HCT116 (cell line): ENCODE measurements around the gene NEK7. TPM values are rescaled to one million over a fixed set of nuclear protein-coding genes. Genes with fewer than 3 reads are reported as not detected.

Experiments used
- ATAC-seq: fragments of 200-7000 bp; cut with Tn5 transposase; 2 replicates; pipeline ENCODE4 v1.9.1; 2020; ENCODE audit warnings: mild to moderate bottlenecking, moderate library complexity
- BruUV-seq: library from RNA; stranded (reverse); fragments of 400-500 nt; replicated peaks from 2 replicates; lab custom pipeline; 2021; lab: Mats Ljungman, UMichigan
- CTCF ChIA-PET: fragments of 300-600 bp; sonication (Branson Sonifier 250); formaldehyde crosslinking; loops from one replicate; lab custom pipeline; 2021; ENCODE audit warnings: antibody characterized with exemption; lab: Charles Lee
- POLR2A ChIA-PET: fragments of 300-600, 350-600 bp; sonication (Branson Sonifier 250); formaldehyde crosslinking; loops from one replicate; lab custom pipeline; 2021; ENCODE audit warnings: antibody characterized with exemption; lab: Charles Lee
- RAD21 ChIA-PET, 2 experiments: fragments of 300-600 bp; sonication (Branson Sonifier 250); formaldehyde crosslinking; loops; one replicate each; lab custom pipeline; 2023; ENCODE audit warnings: low total read pairs in 2 of 2; ENCODE audit not compliant: uncharacterized antibody in 2 of 2, unreplicated experiment in 2 of 2, low non-redundant PET in 1 of 2; lab: Charles Lee
- DNase-seq: peaks from one replicate; pipeline ENCODE4 v3.0.0-alpha.2; 2010; ENCODE audit warnings: low read depth, low spot score
- H2AFZ ChIP-seq: fragments of 200-600 bp; shearing (Covaris generic), sonication (generic); 2 replicates; pipeline ENCODE4 v1.6.1; 2017; ENCODE audit warnings: low read depth, mixed run types, mixed read lengths, antibody characterized with exemption, low read length; ENCODE audit not compliant: poor library complexity, severe bottlenecking
- H3K27ac ChIP-seq: 2 replicates; pipeline ENCODE4 v1.5.1; 2012; ENCODE audit warnings: low read depth, low read length
- H3K27me3 ChIP-seq: fragments of 200-600 bp; sonication (generic); 2 replicates; pipeline ENCODE4 v1.6.1; 2016; ENCODE audit warnings: mixed run types, low read length, mixed read lengths; ENCODE audit not compliant: insufficient read depth
- H3K36me3 ChIP-seq, 2 experiments: fragments of 200-500 bp in 1 of 2; fragments of 200-600 bp in 1 of 2; sonication (Bioruptor generic) in 1 of 2; sonication (generic) in 1 of 2; 2 replicates each; pipeline versions ENCODE4 v1.5.1 to v1.6.1; 2014 to 2016; ENCODE audit warnings: low read length in 2 of 2, inconsistent platforms in 1 of 2, mixed read lengths in 1 of 2, mixed run types in 1 of 2; ENCODE audit not compliant: insufficient read depth in 2 of 2, control insufficient read depth in 1 of 2
- H3K4me1 ChIP-seq, 2 experiments: fragments of 200-600 bp in 1 of 2; sonication (generic) in 1 of 2; 2 replicates each; pipeline versions ENCODE4 v1.5.1 to v1.6.1; 2012 to 2017; ENCODE audit warnings: low read length in 2 of 2, inconsistent platforms in 1 of 2, mild to moderate bottlenecking in 1 of 2, mixed read lengths in 1 of 2, mixed run types in 1 of 2, moderate library complexity in 1 of 2; ENCODE audit not compliant: insufficient read depth in 2 of 2, control insufficient read depth in 1 of 2
- H3K4me2 ChIP-seq: fragments of 200-600 bp; sonication (generic); 2 replicates; pipeline ENCODE4 v1.6.1; 2017; ENCODE audit warnings: mixed run types, low read length, mixed read lengths
- H3K4me3 ChIP-seq, 2 experiments: fragments of 200-600 bp in 1 of 2; sonication (generic) in 1 of 2; replicated peaks in 1 of 2; 2 replicates each; pipeline ENCODE4 v1.5.1; 2011 to 2016; ENCODE audit warnings: low read length in 2 of 2, control low read depth in 1 of 2, low read depth in 1 of 2, mild to moderate bottlenecking in 1 of 2, mixed read lengths in 1 of 2, mixed run types in 1 of 2
- H3K79me2 ChIP-seq: fragments of 200-600 bp; sonication (generic); 2 replicates; pipeline ENCODE4 v1.6.1; 2017; ENCODE audit warnings: mild to moderate bottlenecking, mixed run types, low read length, moderate library complexity, mixed read lengths; ENCODE audit not compliant: insufficient read depth
- H3K9ac ChIP-seq: fragments of 200-600 bp; sonication (generic); 2 replicates; pipeline ENCODE4 v1.6.1; 2016; ENCODE audit warnings: low read length, mixed read lengths
- H3K9me2 ChIP-seq: fragments of 200-600 bp; sonication (generic), shearing (Covaris generic); 2 replicates; pipeline ENCODE4 v1.6.1; 2017; ENCODE audit warnings: mixed run types, mild to moderate bottlenecking, moderate library complexity; ENCODE audit not compliant: insufficient read depth
- H3K9me3 ChIP-seq, 2 experiments: fragments of 200-500 bp in 1 of 2; fragments of 200-600 bp in 1 of 2; sonication (Bioruptor generic) in 1 of 2; sonication (generic) in 1 of 2; 2 replicates each; pipeline ENCODE4 v1.6.1; 2014 to 2017; ENCODE audit warnings: low read length in 2 of 2, mixed read lengths in 2 of 2, inconsistent platforms in 1 of 2, low read depth in 1 of 2, mild to moderate bottlenecking in 1 of 2, mixed run types in 1 of 2, moderate library complexity in 1 of 2; ENCODE audit not compliant: control insufficient read depth in 1 of 2, insufficient read depth in 1 of 2
- H4K20me1 ChIP-seq: fragments of 200-600 bp; sonication (generic), shearing (Covaris generic); 2 replicates; pipeline ENCODE4 v1.6.1; 2017; ENCODE audit warnings: mixed run types, mild to moderate bottlenecking, moderate library complexity; ENCODE audit not compliant: insufficient read depth
- CEBPB ChIP-seq: IDR thresholded peaks from 2 replicates; pipeline ENCODE4 v1.6.1; 2012; ENCODE audit warnings: low read depth
- CTCF ChIP-seq, 3 experiments: fragments of 200-600 bp in 1 of 3; sonication (generic) in 1 of 3; IDR thresholded peaks in 2 of 3; conservative IDR thresholded peaks in 1 of 3; 2 replicates each; pipeline ENCODE4 v1.5.1; 2012 to 2017; ENCODE audit warnings: low read depth in 2 of 3, low read length in 2 of 3, antibody characterized with exemption in 1 of 3, borderline replicate concordance in 1 of 3, control low read depth in 1 of 3, mild to moderate bottlenecking in 1 of 3, mixed read lengths in 1 of 3, mixed run types in 1 of 3, moderate library complexity in 1 of 3; ENCODE audit not compliant: insufficient read depth in 1 of 3
- ELF1 ChIP-seq: IDR thresholded peaks from 2 replicates; pipeline ENCODE4 v1.6.1; 2012; ENCODE audit warnings: low read depth, borderline replicate concordance
- EZH2 ChIP-seq: fragments of 200-600 bp; sonication (generic); IDR thresholded peaks from 2 replicates; pipeline ENCODE4 v1.6.1; 2017; ENCODE audit warnings: antibody characterized with exemption, mixed run types
- EZH2phosphoT487 ChIP-seq: fragments of 200-600 bp; IDR thresholded peaks from 2 replicates; pipeline ENCODE4 v1.6.1; 2018; ENCODE audit warnings: antibody characterized with exemption, borderline replicate concordance
- FOSL1 ChIP-seq: IDR thresholded peaks from 2 replicates; pipeline ENCODE4 v1.6.1; 2012; ENCODE audit warnings: low read depth
- JUND ChIP-seq: IDR thresholded peaks from 2 replicates; pipeline ENCODE4 v1.6.1; 2012
- RAD21 ChIP-seq: IDR thresholded peaks from 2 replicates; pipeline ENCODE4 v1.6.1; 2012; ENCODE audit warnings: low read depth, mild to moderate bottlenecking
- SIN3A ChIP-seq: IDR thresholded peaks from 2 replicates; pipeline ENCODE4 v1.6.1; 2012; ENCODE audit warnings: low read depth
- TCF7L2 ChIP-seq: IDR thresholded peaks from 2 replicates; pipeline ENCODE4 v1.7.0; 2011; ENCODE audit warnings: borderline replicate concordance, inconsistent platforms; ENCODE audit not compliant: insufficient read depth, insufficient read length; ENCODE audit errors: extremely low read depth
- YY1 ChIP-seq: IDR thresholded peaks from 2 replicates; pipeline ENCODE4 v1.6.1; 2011; ENCODE audit warnings: low read length, low read depth, moderate library complexity, mild to moderate bottlenecking; ENCODE audit not compliant: insufficient replicate concordance; ENCODE audit errors: extremely low read depth
- ZFX ChIP-seq: fragments of 450-650 bp; IDR thresholded peaks from 2 replicates; pipeline ENCODE4 v1.6.1; 2017
- intact Hi-C: fragments of 100-400 bp; cut with micrococcal nuclease; formaldehyde crosslinking; loops from 2 replicates; pipeline ENCODE4 v1.10.0; 2022
- total RNA-seq: library from RNA; stranded (reverse); gene quantifications from one replicate; pipeline ENCODE4 v1.2.1, GENCODE V29; 2021; ENCODE audit not compliant: unreplicated experiment
- TF ChIP-seq, protein P1 (sequence below): IDR thresholded peaks from 2 replicates; pipeline ENCODE4 v1.6.1; 2011; ENCODE audit warnings: mild to moderate bottlenecking, low read length, moderate library complexity; ENCODE audit not compliant: insufficient replicate concordance; ENCODE audit errors: extremely low read depth
- TF ChIP-seq, protein P2 (sequence below): IDR thresholded peaks from 2 replicates; pipeline ENCODE4 v1.6.1; 2012

Gene NEK7
- total RNA-seq, 1 experiment from 2014 or later: 33.0 TPM

GRCh38 chr1:198176179-198176578 lies 19.4 kb downstream of the NEK7 start:
- no peak overlapping the region for H3K4me3 ChIP-seq
- H3K36me3 ChIP-seq: no peaks in the 10 kb centered on the region
- H3K79me2 ChIP-seq: peaks cover 23% of the 10 kb centered on the region; the same call in 1 of the 2 replicates
- no peak overlapping the region for H3K4me2 ChIP-seq
- intact Hi-C loops: no loop called here
- TF ChIP-seq, protein P1, sequence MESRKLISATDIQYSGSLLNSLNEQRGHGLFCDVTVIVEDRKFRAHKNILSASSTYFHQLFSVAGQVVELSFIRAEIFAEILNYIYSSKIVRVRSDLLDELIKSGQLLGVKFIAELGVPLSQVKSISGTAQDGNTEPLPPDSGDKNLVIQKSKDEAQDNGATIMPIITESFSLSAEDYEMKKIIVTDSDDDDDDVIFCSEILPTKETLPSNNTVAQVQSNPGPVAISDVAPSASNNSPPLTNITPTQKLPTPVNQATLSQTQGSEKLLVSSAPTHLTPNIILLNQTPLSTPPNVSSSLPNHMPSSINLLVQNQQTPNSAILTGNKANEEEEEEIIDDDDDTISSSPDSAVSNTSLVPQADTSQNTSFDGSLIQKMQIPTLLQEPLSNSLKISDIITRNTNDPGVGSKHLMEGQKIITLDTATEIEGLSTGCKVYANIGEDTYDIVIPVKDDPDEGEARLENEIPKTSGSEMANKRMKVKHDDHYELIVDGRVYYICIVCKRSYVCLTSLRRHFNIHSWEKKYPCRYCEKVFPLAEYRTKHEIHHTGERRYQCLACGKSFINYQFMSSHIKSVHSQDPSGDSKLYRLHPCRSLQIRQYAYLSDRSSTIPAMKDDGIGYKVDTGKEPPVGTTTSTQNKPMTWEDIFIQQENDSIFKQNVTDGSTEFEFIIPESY: no peak
- TF ChIP-seq TCF7L2 (no peak), EZH2 (no peak), SIN3A (no peak), EZH2phosphoT487 (no peak)
- ATAC-seq (no peak), DNase-seq (no peak)
- H3K9ac ChIP-seq: no peak overlapping the region
- H3K27ac ChIP-seq: no peak overlapping the region
- no TSS peak for BruUV-seq
- no peaks in the 10 kb centered on the region for H3K27me3 ChIP-seq
- no peak overlapping the region for H2AFZ ChIP-seq
- no peaks in the 10 kb centered on the region for H3K9me2 ChIP-seq
- H3K9me3 ChIP-seq: no peaks in the 10 kb centered on the region
- ChIA-PET CTCF (no interaction called here), RAD21 (no interaction called here), POLR2A (no interaction called here)
- no peaks in the 10 kb centered on the region for H3K4me1 ChIP-seq
- no peaks in the 10 kb centered on the region for H4K20me1 ChIP-seq

GRCh38 chr1:198177546-198177945 lies 20.7 kb downstream of the NEK7 start:
- no peak overlapping the region for H3K9ac ChIP-seq
- ChIA-PET POLR2A (no interaction called here), CTCF (no interaction called here), RAD21 (no interaction called here)
- H3K79me2 ChIP-seq: peaks cover 27% of the 10 kb centered on the region; the same call in 1 of the 2 replicates
- no peak overlapping the region for H3K4me2 ChIP-seq
- no peak overlapping the region for H3K27ac ChIP-seq
- H3K36me3 ChIP-seq: no peaks in the 10 kb centered on the region
- intact Hi-C loops: no loop called here
- H2AFZ ChIP-seq: no peak overlapping the region
- H3K4me3 ChIP-seq: no peak overlapping the region
- H3K9me3 ChIP-seq: no peaks in the 10 kb centered on the region
- DNase-seq (no peak), ATAC-seq (no peak)
- no peaks in the 10 kb centered on the region for H4K20me1 ChIP-seq
- no peaks in the 10 kb centered on the region for H3K4me1 ChIP-seq
- H3K27me3 ChIP-seq: no peaks in the 10 kb centered on the region
- H3K9me2 ChIP-seq: no peaks in the 10 kb centered on the region
- BruUV-seq: no TSS peak
- TF ChIP-seq, protein P2, sequence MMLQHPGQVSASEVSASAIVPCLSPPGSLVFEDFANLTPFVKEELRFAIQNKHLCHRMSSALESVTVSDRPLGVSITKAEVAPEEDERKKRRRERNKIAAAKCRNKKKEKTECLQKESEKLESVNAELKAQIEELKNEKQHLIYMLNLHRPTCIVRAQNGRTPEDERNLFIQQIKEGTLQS: no peak
- TF ChIP-seq CEBPB: no peak
- TF ChIP-seq ZFX: no peak
- TF ChIP-seq FOSL1: no peak
- TF ChIP-seq CTCF (IDR thresholded peaks at IDR 0.05 in 2 of 3, conservative IDR thresholded peaks at IDR 0.05 in 1 of 3; ENCODE audit: borderline replicate concordance in 1 of 3, insufficient read depth in 1 of 3, low read depth in 2 of 3, low read length in 2 of 3): no peak
- no peak for TF ChIP-seq EZH2
- no peak for TF ChIP-seq ELF1
- TF ChIP-seq YY1: no peak
- no peak for TF ChIP-seq JUND
- no peak for TF ChIP-seq RAD21
